Measurements from ENCODE around the gene MMP20. TPM values are rescaled to one million over a fixed set of nuclear protein-coding genes. Genes with fewer than 3 reads are reported as not detected.

Gene MMP20
- total and polyA plus RNA-seq, 2 experiments from 2014 or later: not detected

GRCh38 chr11:102534261-102534872 lies 90.8 kb downstream of the MMP20 start:
- no peak overlapping the region for H3K4me3 ChIP-seq
- TF ChIP-seq EZH2 (IDR thresholded peaks at IDR 0.05; ENCODE audit: insufficient read depth, poor library complexity, severe bottlenecking): no peak
- no peak for TF ChIP-seq EZH2phosphoT487 (IDR thresholded peaks at IDR 0.05; ENCODE audit: insufficient read depth, low read depth)
- H3K27ac ChIP-seq: no peak overlapping the region
- H3K4me2 ChIP-seq (ENCODE audit: unreplicated experiment): no peak overlapping the region
- 0 out of 2 replicates have a peak, but pooled peaks cover 3% of the 10 kb centered on the region for H3F3A ChIP-seq (ENCODE audit: insufficient read depth)
- no peak overlapping the region for H3K9ac ChIP-seq
- 0 out of 2 replicates have a peak, but pooled peaks cover 5% of the 10 kb centered on the region for H3K4me1 ChIP-seq (ENCODE audit: insufficient read depth)
- no peaks in the 10 kb centered on the region for H3K9me2 ChIP-seq (ENCODE audit: insufficient read depth)
- no peaks in the 10 kb centered on the region for H3K79me2 ChIP-seq (ENCODE audit: insufficient read depth)
- no peaks in the 10 kb centered on the region for H4K20me1 ChIP-seq (ENCODE audit: insufficient read depth)
- WGBS, 2 experiments (ENCODE audit: low coverage in 1 of 2, low lambda C conversion rate in 2 of 2, missing lambda C conversion rate in 2 of 2): 74 to 75% methylated on average over 6 of the region's 6 CpGs
- H2AFZ ChIP-seq: no peak overlapping the region
- H3K36me3 ChIP-seq (ENCODE audit: low read depth): no peaks in the 10 kb centered on the region
- no peak for DNase-seq
- H3K27me3 ChIP-seq (replicated peaks; ENCODE audit: insufficient read depth): peaks cover 24% of the 10 kb centered on the region
- no peaks in the 10 kb centered on the region for H3K9me3 ChIP-seq (ENCODE audit: low read depth)
- in situ Hi-C loops (cut with MboI): no loop called here

- 0 out of 2 replicates have a peak, but pooled peaks cover 3% of the 10 kb centered on the region for H3F3A ChIP-seq (ENCODE audit: insufficient read depth)
- 0 out of 2 replicates have a peak, but pooled peaks cover 5% of the 10 kb centered on the region for H3K4me1 ChIP-seq (ENCODE audit: insufficient read depth)
- H4K20me1 ChIP-seq (ENCODE audit: insufficient read depth): no peaks in the 10 kb centered on the region
- no peaks in the 10 kb centered on the region for H3K36me3 ChIP-seq (ENCODE audit: low read depth)
- WGBS, 2 experiments (ENCODE audit: low coverage in 1 of 2, low lambda C conversion rate in 2 of 2, missing lambda C conversion rate in 2 of 2): 32% methylated on average over 8 of the region's 8 CpGs
- H3K27me3 ChIP-seq (replicated peaks; ENCODE audit: insufficient read depth): peaks cover 6% of the 10 kb centered on the region
- H3K4me2 ChIP-seq (ENCODE audit: unreplicated experiment): peak within 1 kb of the TSS; percentile 18
- H3K27ac ChIP-seq: no peak within 1 kb of the TSS
- no peak within 1 kb of the TSS for H3K9ac ChIP-seq
- H3K4me3 ChIP-seq: 0 out of 2 replicates have a peak within 1 kb of the TSS, but pooled peaks have one; percentile 6
- H3K79me2 ChIP-seq (ENCODE audit: insufficient read depth): no peaks in the 10 kb centered on the region
- H2AFZ ChIP-seq: peak within 1 kb of the TSS; percentile 54; the same call in 1 of the 2 replicates
- DNase-seq: peak; percentile 69
- TF ChIP-seq EZH2 (IDR thresholded peaks at IDR 0.05; ENCODE audit: insufficient read depth, poor library complexity, severe bottlenecking) (no peak), EZH2phosphoT487 (IDR thresholded peaks at IDR 0.05; ENCODE audit: insufficient read depth, low read depth) (no peak)
- in situ Hi-C loops (cut with MboI): no loop called here
- no peaks in the 10 kb centered on the region for H3K9me2 ChIP-seq (ENCODE audit: insufficient read depth)
- no peaks in the 10 kb centered on the region for H3K9me3 ChIP-seq (ENCODE audit: low read depth)
These were observed 94.6 kb downstream of the MMP20 start, which contains the start of gene MMP7 for GRCh38 chr11:102530558-102530957. TSS of gene MMP7 (minus strand) at chr11:102530747. CDS start at chr11:102530700, 47 bp downstream.

- no peak for TF ChIP-seq EZH2phosphoT487 (IDR thresholded peaks at IDR 0.05; ENCODE audit: insufficient read depth, low read depth)
- TF ChIP-seq EZH2 (IDR thresholded peaks at IDR 0.05; ENCODE audit: insufficient read depth, poor library complexity, severe bottlenecking): no peak
- no peak overlapping the region for H3K27ac ChIP-seq
These were observed 96.5 kb downstream of the MMP20 start for GRCh38 chr11:102528618-102529017.

GRCh38 chr11:102527684-102528083 lies 97.4 kb downstream of the MMP20 start:
- H3K4me1 ChIP-seq (ENCODE audit: insufficient read depth): 0 out of 2 replicates have a peak, but pooled peaks cover 5% of the 10 kb centered on the region
- H4K20me1 ChIP-seq (ENCODE audit: insufficient read depth): no peaks in the 10 kb centered on the region
- no peak overlapping the region for H2AFZ ChIP-seq
- H3K4me3 ChIP-seq: no peak overlapping the region
- H3F3A ChIP-seq (ENCODE audit: insufficient read depth): 0 out of 2 replicates have a peak, but pooled peaks cover 3% of the 10 kb centered on the region
- 33 to 47% methylated on average over 2 of the region's 2 CpGs for WGBS, 2 experiments (ENCODE audit: low coverage in 1 of 2, low lambda C conversion rate in 2 of 2, missing lambda C conversion rate in 2 of 2)
- no peaks in the 10 kb centered on the region for H3K36me3 ChIP-seq (ENCODE audit: low read depth)
- no peak overlapping the region for H3K4me2 ChIP-seq (ENCODE audit: unreplicated experiment)
- no peaks in the 10 kb centered on the region for H3K9me3 ChIP-seq (ENCODE audit: low read depth)
- H3K79me2 ChIP-seq (ENCODE audit: insufficient read depth): no peaks in the 10 kb centered on the region
- H3K9ac ChIP-seq: no peak overlapping the region
- in situ Hi-C loops (cut with MboI): no loop called here
- TF ChIP-seq EZH2 (IDR thresholded peaks at IDR 0.05; ENCODE audit: insufficient read depth, poor library complexity, severe bottlenecking) (no peak), EZH2phosphoT487 (IDR thresholded peaks at IDR 0.05; ENCODE audit: insufficient read depth, low read depth) (no peak)
- H3K27me3 ChIP-seq (replicated peaks; ENCODE audit: insufficient read depth): no peaks in the 10 kb centered on the region
- no peak overlapping the region for H3K27ac ChIP-seq
- H3K9me2 ChIP-seq (ENCODE audit: insufficient read depth): no peaks in the 10 kb centered on the region
- peak; percentile 3 for DNase-seq

More at GRCh38 chr11:102528618-102529017, 96.5 kb downstream of the MMP20 start:
- no peak for DNase-seq
- Histone ChIP-seq H3K4me2 (ENCODE audit: unreplicated experiment) (no peak overlapping the region), H4K20me1 (ENCODE audit: insufficient read depth) (no peaks in the 10 kb centered on the region), H3K9me2 (ENCODE audit: insufficient read depth) (no peaks in the 10 kb centered on the region), H3K4me1 (ENCODE audit: insufficient read depth) (0 out of 2 replicates have a peak, but pooled peaks cover 5% of the 10 kb centered on the region), H2AFZ (no peak overlapping the region), H3K27me3 (replicated peaks; ENCODE audit: insufficient read depth) (no peaks in the 10 kb centered on the region), H3K36me3 (ENCODE audit: low read depth) (no peaks in the 10 kb centered on the region), H3K9ac (no peak overlapping the region), H3K79me2 (ENCODE audit: insufficient read depth) (no peaks in the 10 kb centered on the region), H3K4me3 (no peak overlapping the region), H3K9me3 (ENCODE audit: low read depth) (no peaks in the 10 kb centered on the region), H3F3A (ENCODE audit: insufficient read depth) (0 out of 2 replicates have a peak, but pooled peaks cover 3% of the 10 kb centered on the region)
- in situ Hi-C loops (cut with MboI): no loop called here
